ENCODE measurements around the gene GPR37.

DNA sequence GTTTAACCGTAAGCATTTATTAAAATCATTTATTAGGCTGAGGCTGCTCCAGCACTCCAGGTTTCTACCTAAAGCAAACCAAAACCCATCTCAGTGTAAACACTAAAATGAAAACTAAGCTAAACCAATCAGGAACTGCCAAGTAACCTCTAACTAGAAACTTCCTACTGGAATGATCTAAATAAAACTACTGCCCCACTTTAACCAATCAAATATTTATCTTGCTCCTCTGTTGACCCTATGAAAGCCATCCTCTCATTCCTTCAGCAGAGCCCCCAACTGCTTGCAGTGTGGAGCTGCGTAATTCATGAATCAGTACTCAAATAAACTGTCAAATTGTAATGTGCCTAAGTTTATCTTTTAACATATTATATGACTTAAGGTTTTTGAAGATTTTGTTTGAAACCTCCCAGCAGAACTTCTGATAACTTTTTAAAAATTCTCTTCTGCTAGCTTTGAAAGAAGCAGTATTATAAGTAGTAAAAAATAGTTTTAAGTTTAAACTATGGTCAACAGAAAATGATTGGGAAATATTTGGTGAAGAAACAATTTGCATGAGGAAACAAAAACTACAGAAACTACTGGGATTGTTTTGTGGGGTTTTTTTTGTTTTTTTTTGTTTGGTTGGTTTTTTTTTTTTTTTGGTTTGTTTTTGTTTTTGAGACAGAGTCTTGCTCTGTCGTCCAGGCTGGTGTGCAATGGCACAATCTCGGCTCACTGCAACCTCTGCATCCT, 47.4 kb downstream of the GPR37 start:
- TF ChIP-seq, protein P1, sequence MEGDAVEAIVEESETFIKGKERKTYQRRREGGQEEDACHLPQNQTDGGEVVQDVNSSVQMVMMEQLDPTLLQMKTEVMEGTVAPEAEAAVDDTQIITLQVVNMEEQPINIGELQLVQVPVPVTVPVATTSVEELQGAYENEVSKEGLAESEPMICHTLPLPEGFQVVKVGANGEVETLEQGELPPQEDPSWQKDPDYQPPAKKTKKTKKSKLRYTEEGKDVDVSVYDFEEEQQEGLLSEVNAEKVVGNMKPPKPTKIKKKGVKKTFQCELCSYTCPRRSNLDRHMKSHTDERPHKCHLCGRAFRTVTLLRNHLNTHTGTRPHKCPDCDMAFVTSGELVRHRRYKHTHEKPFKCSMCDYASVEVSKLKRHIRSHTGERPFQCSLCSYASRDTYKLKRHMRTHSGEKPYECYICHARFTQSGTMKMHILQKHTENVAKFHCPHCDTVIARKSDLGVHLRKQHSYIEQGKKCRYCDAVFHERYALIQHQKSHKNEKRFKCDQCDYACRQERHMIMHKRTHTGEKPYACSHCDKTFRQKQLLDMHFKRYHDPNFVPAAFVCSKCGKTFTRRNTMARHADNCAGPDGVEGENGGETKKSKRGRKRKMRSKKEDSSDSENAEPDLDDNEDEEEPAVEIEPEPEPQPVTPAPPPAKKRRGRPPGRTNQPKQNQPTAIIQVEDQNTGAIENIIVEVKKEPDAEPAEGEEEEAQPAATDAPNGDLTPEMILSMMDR (IDR thresholded peaks at IDR 0.05) = no peak
- TF ChIP-seq POLR2AphosphoS5 (IDR thresholded peaks at IDR 0.05) (no peak), EP300 (IDR thresholded peaks at IDR 0.05; ENCODE audit: low read depth) (no peak), POLR2A (IDR thresholded peaks at IDR 0.05) (no peak)

All from transverse colon (tissue), 4 donors.